OCI-LY3 (cell line): Measurements from ENCODE around the gene SCUBE1.

Experiments
- CTCF ChIP-seq: fragments of 200-600, 300-600 bp; sonication (generic); IDR thresholded peaks from 2 replicates; pipeline ENCODE4 v1.5.1; 2014; ENCODE audit warnings: antibody characterized with exemption, low read length, low read depth
- EZH2phosphoT487 ChIP-seq: fragments of 200-600 bp; shearing (Covaris generic); IDR thresholded peaks from 2 replicates; pipeline ENCODE4 v1.6.1; 2018; ENCODE audit warnings: antibody characterized with exemption, mixed run types, low read depth

GRCh38 chr22:43198936-43199335 lies 144.2 kb downstream of the SCUBE1 start:
- TF ChIP-seq CTCF = no peak
- no peak for TF ChIP-seq EZH2phosphoT487
